ENCODE data around the gene SPNS2. TPM values are rescaled to one million over a fixed set of nuclear protein-coding genes. Genes with fewer than 3 reads are reported as not detected.
A peak's percentile ranks its signal among the peaks of the same experiment; 100 is the strongest.

The SPNS2 gene
- total RNA-seq, 1 experiment from 2014 or later = 0.33 TPM

DNA sequence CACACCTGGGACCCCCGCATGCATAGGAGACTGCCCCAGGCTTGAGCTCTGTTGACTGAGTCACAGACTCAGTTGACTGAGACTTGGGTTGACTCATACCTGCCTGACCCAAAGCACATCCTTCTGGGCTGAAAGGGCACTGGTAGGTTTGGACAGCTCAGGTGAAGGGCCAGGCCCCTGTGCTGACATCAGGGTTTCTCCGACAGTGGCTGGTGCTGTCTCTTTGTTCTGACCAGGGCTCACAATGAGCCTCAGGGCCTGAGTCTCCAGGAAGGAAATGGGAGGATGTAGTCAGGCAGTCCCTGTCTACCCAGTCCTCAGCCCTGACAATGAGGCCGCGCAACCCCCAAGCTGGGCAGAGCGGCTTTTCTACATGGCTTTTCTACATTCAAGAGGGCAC, 6.5 kb downstream of the SPNS2 start:
- TF ChIP-seq, protein P1, sequence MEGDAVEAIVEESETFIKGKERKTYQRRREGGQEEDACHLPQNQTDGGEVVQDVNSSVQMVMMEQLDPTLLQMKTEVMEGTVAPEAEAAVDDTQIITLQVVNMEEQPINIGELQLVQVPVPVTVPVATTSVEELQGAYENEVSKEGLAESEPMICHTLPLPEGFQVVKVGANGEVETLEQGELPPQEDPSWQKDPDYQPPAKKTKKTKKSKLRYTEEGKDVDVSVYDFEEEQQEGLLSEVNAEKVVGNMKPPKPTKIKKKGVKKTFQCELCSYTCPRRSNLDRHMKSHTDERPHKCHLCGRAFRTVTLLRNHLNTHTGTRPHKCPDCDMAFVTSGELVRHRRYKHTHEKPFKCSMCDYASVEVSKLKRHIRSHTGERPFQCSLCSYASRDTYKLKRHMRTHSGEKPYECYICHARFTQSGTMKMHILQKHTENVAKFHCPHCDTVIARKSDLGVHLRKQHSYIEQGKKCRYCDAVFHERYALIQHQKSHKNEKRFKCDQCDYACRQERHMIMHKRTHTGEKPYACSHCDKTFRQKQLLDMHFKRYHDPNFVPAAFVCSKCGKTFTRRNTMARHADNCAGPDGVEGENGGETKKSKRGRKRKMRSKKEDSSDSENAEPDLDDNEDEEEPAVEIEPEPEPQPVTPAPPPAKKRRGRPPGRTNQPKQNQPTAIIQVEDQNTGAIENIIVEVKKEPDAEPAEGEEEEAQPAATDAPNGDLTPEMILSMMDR (conservative IDR thresholded peaks at IDR 0.05) = no peak
- no peaks in the 10 kb centered on the region for H3K79me1 ChIP-seq (ENCODE audit: insufficient read depth, low read depth, low read length, poor library complexity, severe bottlenecking)
- H3K9me3 ChIP-seq (ENCODE audit: control insufficient read depth, low read depth, low read length) = no peaks in the 10 kb centered on the region
- no peak overlapping the region for H3K18ac ChIP-seq (ENCODE audit: insufficient read length, low read depth, low read length)
- H3K23me2 ChIP-seq (ENCODE audit: insufficient read length, low read depth, low read length, poor library complexity, severe bottlenecking) = peaks cover under 1% of the 10 kb centered on the region
- H3K4ac ChIP-seq (ENCODE audit: low read depth, low read length) = no peak overlapping the region
- H4K91ac ChIP-seq (ENCODE audit: insufficient read length, low read depth, low read length) = no peak overlapping the region
- no peak overlapping the region for H3K9ac ChIP-seq (ENCODE audit: extremely low read depth, insufficient read length, low read length)
- H3K56ac ChIP-seq (ENCODE audit: insufficient read length, low read depth, low read length) = no peak overlapping the region
- H3K4me2 ChIP-seq (ENCODE audit: insufficient read depth, insufficient read length, low read length) = no peak overlapping the region
- no peak overlapping the region for H2BK12ac ChIP-seq (ENCODE audit: insufficient read length, low read depth, low read length)
- no peak overlapping the region for H3T11ph ChIP-seq (ENCODE audit: low read length)
- H4K8ac ChIP-seq (replicated peaks; ENCODE audit: insufficient read length, low read depth, low read length) = no peak overlapping the region
- peaks cover 9% of the 10 kb centered on the region for H3K27me3 ChIP-seq (ENCODE audit: insufficient read depth, low read length)
- peaks cover 46% of the 10 kb centered on the region for H3K27me3 Mint-ChIP-seq (ENCODE audit: low read depth)
- H3K27ac ChIP-seq (ENCODE audit: insufficient read length, low read depth, low read length) = no peak overlapping the region
- H2AK5ac ChIP-seq (ENCODE audit: insufficient read length, low read length) = no peak overlapping the region
- no peaks in the 10 kb centered on the region for H3K79me2 ChIP-seq (ENCODE audit: insufficient read depth, low read length)
- peaks cover 14 to 22% of the 10 kb centered on the region in 2 experiments for H3K4me1 Mint-ChIP-seq
- peak; percentile 38 for DNase-seq
- no peak overlapping the region for H2BK20ac ChIP-seq (ENCODE audit: low read depth, low read length, poor library complexity, severe bottlenecking)
- no peaks in the 10 kb centered on the region; a peak in 1 of 5 replicates for H3K9me3 Mint-ChIP-seq
- H3K27ac Mint-ChIP-seq = no peak overlapping the region
- H3K4me3 Mint-ChIP-seq = no peak overlapping the region
- H2BK5ac ChIP-seq (ENCODE audit: insufficient read length, low read length) = no peak overlapping the region
- H2BK15ac ChIP-seq (ENCODE audit: low read depth, low read length) = no peak overlapping the region
- no peaks in the 10 kb centered on the region for H4K20me1 ChIP-seq (ENCODE audit: control insufficient read depth, insufficient read depth, insufficient read length)
- WGBS (ENCODE audit: extremely low coverage, insufficient read length, low lambda C conversion rate) = no CpG with 5 or more reads among the region's 5 CpGs
- no peaks in the 10 kb centered on the region for H3K36me3 Mint-ChIP-seq (ENCODE audit: insufficient read depth in 1 of 3, low read depth in 3 of 3)
- no peak overlapping the region for H2AFZ ChIP-seq (ENCODE audit: low read length)
- H4K5ac ChIP-seq (ENCODE audit: insufficient read length, low read depth, low read length) = no peak overlapping the region
- no peak overlapping the region for H2BK120ac ChIP-seq (ENCODE audit: low read depth, low read length, poor library complexity, severe bottlenecking)
- no peaks in the 10 kb centered on the region for H3K4me1 ChIP-seq (ENCODE audit: insufficient read depth, low read length)
- H3K14ac ChIP-seq (ENCODE audit: insufficient read depth, low read length) = no peak overlapping the region; the same call in 1 of the 2 replicates
- H3K23ac ChIP-seq (ENCODE audit: insufficient read length, low read depth, low read length) = no peak overlapping the region
